ENCODE results near the gene VWCE. TPM values are rescaled to one million over a fixed set of nuclear protein-coding genes. Genes with fewer than 3 reads are reported as not detected.

VWCE gene
- polyA plus RNA-seq, 1 of the 3 experiments (the other 2 are of a cell fraction) = 5.0 TPM

- H3K27ac ChIP-seq (ENCODE audit: low read depth in 2 of 2, low read length in 1 of 2) = no peak overlapping the region
- no peaks in the 10 kb centered on the region for H3K4me1 ChIP-seq (ENCODE audit: control insufficient read depth in 1 of 2, insufficient read depth in 2 of 2, low read depth in 1 of 2, low read length in 1 of 2)
- CTCF ChIA-PET = interaction anchor here (0.7 to 0.9 kb wide), 2 partner anchors 20 to 99 kb away, joined by 3 to 4 read pairs; no protein-coding TSS in a partner anchor
- no peaks in the 10 kb centered on the region for H3K79me2 ChIP-seq (ENCODE audit: insufficient read depth)
- 77% methylated on average over 4 of the region's 4 CpGs for WGBS (ENCODE audit: low lambda C conversion rate)
- no peaks in the 10 kb centered on the region for H3K36me3 ChIP-seq (replicated peaks in 1 of 2; ENCODE audit: control insufficient read depth in 1 of 2, insufficient read depth in 2 of 2, low read length in 1 of 2)
- no peak overlapping the region for H3K4me3 ChIP-seq (ENCODE audit: low read depth in 2 of 2, low read length in 1 of 2)
- no peaks in the 10 kb centered on the region for H4K20me1 ChIP-seq (ENCODE audit: insufficient read depth)
- no peaks in the 10 kb centered on the region for H3K27me3 ChIP-seq (ENCODE audit: insufficient read depth)
- no peak overlapping the region for H2AFZ ChIP-seq (ENCODE audit: low read depth)
- TF ChIP-seq, protein P1, sequence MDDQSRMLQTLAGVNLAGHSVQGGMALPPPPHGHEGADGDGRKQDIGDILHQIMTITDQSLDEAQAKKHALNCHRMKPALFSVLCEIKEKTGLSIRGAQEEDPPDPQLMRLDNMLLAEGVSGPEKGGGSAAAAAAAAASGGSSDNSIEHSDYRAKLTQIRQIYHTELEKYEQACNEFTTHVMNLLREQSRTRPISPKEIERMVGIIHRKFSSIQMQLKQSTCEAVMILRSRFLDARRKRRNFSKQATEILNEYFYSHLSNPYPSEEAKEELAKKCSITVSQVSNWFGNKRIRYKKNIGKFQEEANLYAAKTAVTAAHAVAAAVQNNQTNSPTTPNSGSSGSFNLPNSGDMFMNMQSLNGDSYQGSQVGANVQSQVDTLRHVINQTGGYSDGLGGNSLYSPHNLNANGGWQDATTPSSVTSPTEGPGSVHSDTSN (IDR thresholded peaks at IDR 0.05) = no peak
- TF ChIP-seq JUND (IDR thresholded peaks at IDR 0.05) (no peak), FOSL2 (IDR thresholded peaks at IDR 0.05; ENCODE audit: borderline replicate concordance, low read depth) (no peak), TAF1 (IDR thresholded peaks at IDR 0.05; ENCODE audit: borderline replicate concordance, low read depth, low read length) (no peak), POLR2AphosphoS5 (IDR thresholded peaks at IDR 0.05; ENCODE audit: low read depth, low read length) (no peak), RXRA (IDR thresholded peaks at IDR 0.05; ENCODE audit: borderline replicate concordance, low read depth) (no peak)
- TF ChIP-seq, protein P2, sequence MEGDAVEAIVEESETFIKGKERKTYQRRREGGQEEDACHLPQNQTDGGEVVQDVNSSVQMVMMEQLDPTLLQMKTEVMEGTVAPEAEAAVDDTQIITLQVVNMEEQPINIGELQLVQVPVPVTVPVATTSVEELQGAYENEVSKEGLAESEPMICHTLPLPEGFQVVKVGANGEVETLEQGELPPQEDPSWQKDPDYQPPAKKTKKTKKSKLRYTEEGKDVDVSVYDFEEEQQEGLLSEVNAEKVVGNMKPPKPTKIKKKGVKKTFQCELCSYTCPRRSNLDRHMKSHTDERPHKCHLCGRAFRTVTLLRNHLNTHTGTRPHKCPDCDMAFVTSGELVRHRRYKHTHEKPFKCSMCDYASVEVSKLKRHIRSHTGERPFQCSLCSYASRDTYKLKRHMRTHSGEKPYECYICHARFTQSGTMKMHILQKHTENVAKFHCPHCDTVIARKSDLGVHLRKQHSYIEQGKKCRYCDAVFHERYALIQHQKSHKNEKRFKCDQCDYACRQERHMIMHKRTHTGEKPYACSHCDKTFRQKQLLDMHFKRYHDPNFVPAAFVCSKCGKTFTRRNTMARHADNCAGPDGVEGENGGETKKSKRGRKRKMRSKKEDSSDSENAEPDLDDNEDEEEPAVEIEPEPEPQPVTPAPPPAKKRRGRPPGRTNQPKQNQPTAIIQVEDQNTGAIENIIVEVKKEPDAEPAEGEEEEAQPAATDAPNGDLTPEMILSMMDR (IDR thresholded peaks at IDR 0.05) = no peak
- TF ChIP-seq, protein P3, sequence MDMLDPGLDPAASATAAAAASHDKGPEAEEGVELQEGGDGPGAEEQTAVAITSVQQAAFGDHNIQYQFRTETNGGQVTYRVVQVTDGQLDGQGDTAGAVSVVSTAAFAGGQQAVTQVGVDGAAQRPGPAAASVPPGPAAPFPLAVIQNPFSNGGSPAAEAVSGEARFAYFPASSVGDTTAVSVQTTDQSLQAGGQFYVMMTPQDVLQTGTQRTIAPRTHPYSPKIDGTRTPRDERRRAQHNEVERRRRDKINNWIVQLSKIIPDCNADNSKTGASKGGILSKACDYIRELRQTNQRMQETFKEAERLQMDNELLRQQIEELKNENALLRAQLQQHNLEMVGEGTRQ (IDR thresholded peaks at IDR 0.05; ENCODE audit: borderline replicate concordance, low read depth, low read length) = no peak
- no peak for DNase-seq
- H3K9me2 ChIP-seq = no peaks in the 10 kb centered on the region
- H3K9ac ChIP-seq = no peak overlapping the region
- H3K9me3 ChIP-seq = no peaks in the 10 kb centered on the region
- H3F3A ChIP-seq (replicated peaks; ENCODE audit: insufficient read depth) = no peaks in the 10 kb centered on the region
- no peak overlapping the region for H3K4me2 ChIP-seq
- POLR2A ChIA-PET = no interaction called here
These were observed 19.9 kb downstream of the VWCE start for GRCh38 chr11:61275191-61275590.

GRCh38 chr11:61274084-61274483, 21.0 kb downstream of the VWCE start:
- Histone ChIP-seq H3F3A (replicated peaks; ENCODE audit: insufficient read depth) (no peaks in the 10 kb centered on the region), H3K4me1 (ENCODE audit: control insufficient read depth in 1 of 2, insufficient read depth in 2 of 2, low read depth in 1 of 2, low read length in 1 of 2) (no peaks in the 10 kb centered on the region), H3K9me3 (no peaks in the 10 kb centered on the region), H3K79me2 (ENCODE audit: insufficient read depth) (no peaks in the 10 kb centered on the region), H4K20me1 (ENCODE audit: insufficient read depth) (no peaks in the 10 kb centered on the region), H3K4me2 (no peak overlapping the region), H3K9me2 (no peaks in the 10 kb centered on the region), H2AFZ (ENCODE audit: low read depth) (no peak overlapping the region), H3K4me3 (ENCODE audit: low read depth in 2 of 2, low read length in 1 of 2) (no peak overlapping the region), H3K27ac (ENCODE audit: low read depth in 2 of 2, low read length in 1 of 2) (no peak overlapping the region), H3K27me3 (ENCODE audit: insufficient read depth) (no peaks in the 10 kb centered on the region), H3K9ac (no peak overlapping the region), H3K36me3 (replicated peaks in 1 of 2; ENCODE audit: control insufficient read depth in 1 of 2, insufficient read depth in 2 of 2, low read length in 1 of 2) (no peaks in the 10 kb centered on the region)
- CTCF ChIA-PET = interaction anchor here (1.3 kb wide), 1 partner anchor 16 kb away, joined by 3 read pairs; no protein-coding TSS in a partner anchor
- POLR2A ChIA-PET = no interaction called here
- no peak for DNase-seq
- WGBS (ENCODE audit: low lambda C conversion rate) = 100% methylated on average over 1 of the region's 4 CpGs
- TF ChIP-seq JUND (IDR thresholded peaks at IDR 0.05) (no peak), POLR2AphosphoS5 (IDR thresholded peaks at IDR 0.05; ENCODE audit: low read depth, low read length) (no peak), SMC3 (IDR thresholded peaks at IDR 0.05; ENCODE audit: low read depth, low read length) (no peak), ELF1 (IDR thresholded peaks at IDR 0.05) (no peak), YY1 (IDR thresholded peaks at IDR 0.05; ENCODE audit: low read depth) (no peak), RXRA (IDR thresholded peaks at IDR 0.05; ENCODE audit: borderline replicate concordance, low read depth) (no peak), RCOR1 (IDR thresholded peaks at IDR 0.05; ENCODE audit: low read length) (no peak), FOXM1 (IDR thresholded peaks at IDR 0.05; ENCODE audit: low read depth) (no peak), MEF2A (IDR thresholded peaks at IDR 0.05; ENCODE audit: borderline replicate concordance, low read depth) (no peak), IRF3 (IDR thresholded peaks at IDR 0.05; ENCODE audit: low read depth, low read length) (no peak)
- TF ChIP-seq, protein P2 (IDR thresholded peaks at IDR 0.05) = no peak
- TF ChIP-seq, protein P4, sequence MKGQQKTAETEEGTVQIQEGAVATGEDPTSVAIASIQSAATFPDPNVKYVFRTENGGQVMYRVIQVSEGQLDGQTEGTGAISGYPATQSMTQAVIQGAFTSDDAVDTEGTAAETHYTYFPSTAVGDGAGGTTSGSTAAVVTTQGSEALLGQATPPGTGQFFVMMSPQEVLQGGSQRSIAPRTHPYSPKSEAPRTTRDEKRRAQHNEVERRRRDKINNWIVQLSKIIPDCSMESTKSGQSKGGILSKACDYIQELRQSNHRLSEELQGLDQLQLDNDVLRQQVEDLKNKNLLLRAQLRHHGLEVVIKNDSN (IDR thresholded peaks at IDR 0.05; ENCODE audit: borderline replicate concordance, low read depth) = no peak
- TF ChIP-seq, protein P3 (IDR thresholded peaks at IDR 0.05; ENCODE audit: borderline replicate concordance, low read depth, low read length) = no peak
